Measurements from ENCODE around the gene POTEM.
"Not testable (repeated sequence)": the region's sequence is repeated elsewhere in the genome, so short reads cannot be mapped to it uniquely, and the experiment has no call there.

- TF ChIP-seq CTCF, POLR2A, EP300 (IDR thresholded peaks at IDR 0.05): not testable (repeated sequence)
Measured at GRCh38 chr14:18949939-18950338, 17.3 kb upstream of the POTEM start.

Data from sigmoid colon (tissue), 4 donors.